ENCODE measurements around the gene MAML1.
A peak's percentile ranks its signal among the peaks of the same experiment; 100 is the strongest.
"Not testable (repeated sequence)": the region's sequence is repeated elsewhere in the genome, so short reads cannot be mapped to it uniquely, and the experiment has no call there.

The MAML1 gene

DNA sequence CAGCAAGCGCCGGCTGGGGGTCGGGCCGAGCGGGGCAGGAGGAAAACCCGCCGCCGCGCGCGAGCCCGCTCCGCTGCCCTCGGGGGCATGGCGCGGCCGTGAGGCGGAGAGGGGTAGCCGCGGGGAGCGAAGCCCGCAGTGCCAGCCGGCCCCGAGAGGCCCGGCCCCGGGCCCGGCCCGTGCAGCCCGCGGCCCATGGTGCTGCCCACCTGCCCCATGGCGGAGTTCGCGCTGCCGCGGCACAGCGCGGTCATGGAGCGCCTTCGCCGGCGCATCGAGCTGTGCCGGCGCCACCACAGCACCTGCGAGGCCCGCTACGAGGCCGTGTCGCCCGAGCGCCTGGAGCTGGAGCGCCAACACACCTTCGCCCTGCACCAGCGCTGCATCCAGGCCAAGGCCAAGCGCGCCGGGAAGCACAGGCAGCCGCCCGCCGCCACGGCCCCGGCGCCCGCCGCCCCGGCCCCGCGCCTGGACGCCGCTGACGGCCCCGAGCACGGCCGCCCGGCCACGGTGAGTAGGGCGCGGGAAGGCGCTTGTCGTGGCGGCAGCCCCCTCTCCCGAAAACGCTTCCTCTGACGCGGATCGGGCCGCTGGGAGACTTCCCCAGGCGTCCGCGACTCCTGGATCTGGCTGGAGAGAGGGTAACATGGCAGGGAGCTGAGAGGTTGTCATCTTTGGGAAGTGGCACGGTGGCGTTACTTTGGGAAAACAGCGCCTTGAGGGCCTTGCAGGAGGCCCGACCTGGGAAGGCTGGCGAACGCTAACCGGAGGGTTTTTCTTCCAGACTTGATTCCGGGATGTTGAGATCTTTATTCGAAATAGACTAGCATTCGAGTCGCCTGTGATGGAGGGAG, 523 bp downstream of the MAML1 start:
- DNase-seq (ENCODE audit: low read depth in 2 of 2) = no peak

DNA sequence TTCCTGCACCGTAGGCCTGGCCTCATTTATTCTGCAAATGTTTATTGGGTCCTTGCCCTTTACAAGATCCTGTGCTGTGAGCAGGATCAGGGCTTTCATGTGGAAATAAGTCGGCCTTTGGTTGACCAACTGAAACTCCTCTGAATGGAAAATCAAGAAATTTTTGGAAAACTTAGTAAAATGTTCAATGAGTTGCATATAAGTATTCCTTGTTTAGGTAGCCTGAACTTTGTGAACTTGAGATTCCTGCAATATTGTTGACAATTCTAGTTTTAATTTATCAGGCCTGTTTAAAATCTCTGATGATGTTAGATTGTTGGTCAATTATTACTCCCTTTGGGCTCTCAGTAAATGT, 1.1 kb downstream of the MAML1 start:
- no peak for DNase-seq (ENCODE audit: low read depth in 2 of 2)

- no peak for DNase-seq (ENCODE audit: low read depth in 2 of 2)
These were observed 2.0 kb downstream of the MAML1 start for GRCh38 chr5:179734536-179735164.

DNA sequence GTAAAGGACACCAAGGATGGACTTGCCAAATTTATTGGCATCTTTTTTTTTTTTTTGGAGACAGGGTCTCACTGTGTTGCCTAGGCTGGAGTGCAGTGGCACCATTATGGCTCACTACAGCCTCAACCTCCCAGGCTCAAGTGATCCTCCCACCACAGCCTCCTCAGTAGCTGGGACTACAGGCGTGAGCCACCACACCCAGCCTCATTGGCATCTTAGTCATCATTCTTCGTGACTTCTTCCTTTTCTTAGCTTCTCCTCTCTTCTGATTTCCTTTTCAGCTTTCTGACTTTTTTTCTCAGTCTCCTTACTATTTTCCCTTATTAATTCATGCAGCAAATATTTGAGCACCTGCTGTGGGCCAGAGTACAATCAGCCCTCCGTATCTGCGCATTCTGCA, 6.1 kb downstream of the MAML1 start:
- DNase-seq (ENCODE audit: low read depth in 2 of 2) = no peak

DNA sequence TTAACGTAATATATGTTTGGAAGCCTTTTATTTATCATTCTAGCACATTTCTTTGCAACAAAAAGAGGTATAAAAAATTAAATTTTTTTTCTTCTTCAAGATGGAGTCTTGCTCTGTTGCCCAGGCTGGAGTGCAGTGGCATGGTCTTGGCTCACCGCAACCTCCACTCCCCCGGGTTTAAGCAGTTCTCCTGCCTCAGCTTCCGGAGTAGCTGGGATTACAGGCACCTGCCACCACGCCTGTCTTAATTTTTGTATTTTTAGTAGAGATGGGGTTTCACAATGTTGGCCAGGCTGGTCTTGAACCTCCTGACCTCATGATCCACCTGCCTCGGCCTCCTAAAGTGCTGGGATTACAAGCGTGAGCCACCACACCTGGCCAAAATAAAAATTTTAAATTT, 11.5 kb downstream of the MAML1 start:
- DNase-seq (ENCODE audit: low read depth in 2 of 2) = not testable (repeated sequence)

- no peak for DNase-seq (ENCODE audit: low read depth in 2 of 2)
These were observed 14.2 kb downstream of the MAML1 start for GRCh38 chr5:179746872-179747271.

DNA sequence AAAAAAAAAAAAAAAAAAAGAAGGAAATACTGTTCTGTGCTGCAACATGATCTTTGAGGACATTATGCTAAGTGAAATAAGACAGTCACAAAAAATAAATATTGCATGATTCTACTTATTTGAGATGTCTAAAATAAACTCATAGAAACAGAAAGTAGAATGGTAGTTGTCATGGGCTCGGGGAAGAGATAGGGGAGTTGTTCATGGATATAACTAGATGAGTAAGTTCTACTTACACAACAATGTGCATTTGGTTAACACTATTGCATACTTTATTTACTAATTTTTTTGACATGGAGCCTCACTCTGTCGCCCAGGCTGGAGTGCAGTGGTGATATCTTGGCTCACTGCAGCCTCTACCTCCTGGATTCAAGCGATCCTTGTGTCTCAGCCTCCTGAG, 15.2 kb downstream of the MAML1 start:
- DNase-seq (ENCODE audit: low read depth in 2 of 2) = no peak

DNA sequence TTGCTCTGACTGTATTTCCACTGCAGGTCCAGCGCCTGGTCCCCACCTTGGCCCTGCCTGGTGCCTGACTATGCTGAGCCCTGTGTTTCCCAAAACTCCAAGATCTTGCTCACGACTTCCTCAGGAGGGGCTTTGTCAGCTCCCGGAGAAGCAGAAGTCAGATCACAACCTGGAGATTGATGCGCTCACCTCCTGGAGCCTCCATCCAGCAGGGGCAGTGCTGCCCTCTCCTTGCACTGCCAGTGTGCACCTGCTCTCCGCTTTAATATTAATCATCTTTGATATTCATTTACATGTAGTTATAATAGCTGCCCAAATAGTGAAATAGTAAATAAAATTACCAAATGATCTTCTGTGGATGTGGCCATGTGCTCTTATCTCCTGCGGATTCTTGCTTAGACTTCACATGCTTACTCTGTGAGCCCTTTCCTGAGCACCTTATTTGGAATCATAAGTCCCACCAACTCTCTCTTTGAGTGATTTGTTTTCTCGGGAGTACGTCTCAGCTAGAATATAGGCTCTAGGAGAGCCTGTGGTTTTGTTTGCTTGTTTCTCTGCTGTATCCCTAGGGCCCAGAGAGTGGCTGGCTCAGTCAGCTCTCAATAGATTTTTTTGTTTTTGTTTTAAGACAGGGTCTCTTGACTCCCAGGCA, 17.4 kb downstream of the MAML1 start:
- DNase-seq (ENCODE audit: low read depth in 2 of 2) = no peak

DNA sequence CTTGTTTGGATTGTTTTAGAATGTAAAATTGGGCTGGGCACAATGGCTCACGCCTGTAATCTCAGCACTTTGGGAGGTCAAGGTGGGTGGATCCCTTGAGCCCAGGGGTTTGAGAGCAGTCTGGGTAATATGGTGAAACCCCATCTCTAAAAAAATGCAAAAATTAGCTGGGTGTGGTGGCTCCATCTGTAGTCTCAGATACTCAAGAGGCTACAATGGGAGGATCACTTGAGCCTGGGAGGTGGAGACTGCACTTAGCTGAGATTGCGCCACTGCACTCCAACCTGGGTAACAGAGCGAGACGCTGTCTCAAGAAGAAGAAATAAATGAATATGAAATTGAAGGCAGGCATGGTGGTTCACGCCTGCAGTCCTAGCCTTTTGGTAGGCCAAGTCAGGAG, 21.3 kb downstream of the MAML1 start:
- DNase-seq (ENCODE audit: low read depth in 2 of 2) = no peak

GRCh38 chr5:179755022-179755421, 22.4 kb downstream of the MAML1 start:
- DNase-seq (ENCODE audit: low read depth in 2 of 2) = no peak

DNA sequence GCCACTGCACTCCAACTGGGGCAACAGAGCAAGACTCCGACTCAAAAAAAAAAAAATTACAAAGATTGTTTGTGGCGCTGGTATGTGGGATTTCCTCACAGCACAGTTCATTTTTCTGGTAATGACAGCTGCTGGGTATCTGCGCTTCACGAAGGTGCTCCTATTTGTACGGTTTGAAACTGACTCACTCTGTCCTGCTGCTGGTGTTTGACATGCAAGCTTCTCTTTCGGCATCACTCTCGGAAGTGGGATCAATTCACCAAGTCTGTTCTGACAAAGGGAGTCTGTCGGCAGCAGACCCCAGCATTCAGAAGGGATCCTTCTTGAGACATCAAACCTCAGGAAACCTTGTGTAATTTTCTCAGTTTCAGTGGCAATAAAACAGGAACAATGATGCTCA, 26.3 kb downstream of the MAML1 start:
- no peak for DNase-seq (ENCODE audit: low read depth in 2 of 2)

DNA sequence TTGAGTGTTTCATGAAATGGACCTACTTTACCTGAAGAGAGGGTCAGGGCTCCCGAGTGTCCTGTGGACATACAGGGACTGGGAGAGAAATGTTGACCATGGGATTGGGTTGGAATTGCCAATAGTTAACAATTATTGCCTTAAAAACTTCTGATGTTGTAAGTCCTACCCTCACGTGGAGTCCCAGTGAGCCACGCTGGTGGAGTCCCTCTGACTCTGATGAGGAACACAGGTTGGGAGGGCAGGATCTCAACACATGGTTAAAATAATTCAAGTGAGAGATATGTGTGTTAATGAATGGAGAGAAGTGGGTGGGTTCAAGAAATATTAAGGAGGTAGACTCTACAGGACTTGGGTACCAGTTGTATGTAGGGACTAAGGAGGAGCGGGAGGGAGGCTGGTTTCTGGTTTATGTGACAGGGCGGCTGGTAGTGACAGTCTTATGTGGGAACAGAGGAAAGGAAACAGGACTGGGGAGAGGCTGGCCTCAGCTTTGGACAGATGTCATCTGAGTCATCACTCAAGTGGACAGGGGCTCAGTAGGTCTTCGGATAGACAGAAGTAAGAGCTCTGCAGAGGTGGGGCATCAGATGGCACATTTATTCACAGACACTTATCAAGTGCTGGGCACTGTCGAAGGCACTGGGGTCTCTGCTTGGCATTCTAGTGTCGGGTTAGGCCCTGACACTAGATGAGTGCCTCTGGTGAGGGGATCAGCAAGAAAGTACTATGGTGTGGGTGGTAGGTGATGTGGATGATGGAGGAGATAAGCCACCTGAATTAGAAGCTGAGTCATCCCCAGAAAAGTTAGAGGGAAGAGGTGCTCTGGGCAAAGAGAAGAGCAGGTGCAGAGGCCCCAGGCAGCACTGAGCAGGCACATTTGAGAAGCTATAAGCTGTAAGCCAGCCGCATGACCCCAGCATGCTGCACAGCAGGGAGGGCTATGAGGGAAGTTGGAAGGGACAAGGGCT, 27.2 kb downstream of the MAML1 start:
- DNase-seq (ENCODE audit: low read depth in 2 of 2) = no peak

DNA sequence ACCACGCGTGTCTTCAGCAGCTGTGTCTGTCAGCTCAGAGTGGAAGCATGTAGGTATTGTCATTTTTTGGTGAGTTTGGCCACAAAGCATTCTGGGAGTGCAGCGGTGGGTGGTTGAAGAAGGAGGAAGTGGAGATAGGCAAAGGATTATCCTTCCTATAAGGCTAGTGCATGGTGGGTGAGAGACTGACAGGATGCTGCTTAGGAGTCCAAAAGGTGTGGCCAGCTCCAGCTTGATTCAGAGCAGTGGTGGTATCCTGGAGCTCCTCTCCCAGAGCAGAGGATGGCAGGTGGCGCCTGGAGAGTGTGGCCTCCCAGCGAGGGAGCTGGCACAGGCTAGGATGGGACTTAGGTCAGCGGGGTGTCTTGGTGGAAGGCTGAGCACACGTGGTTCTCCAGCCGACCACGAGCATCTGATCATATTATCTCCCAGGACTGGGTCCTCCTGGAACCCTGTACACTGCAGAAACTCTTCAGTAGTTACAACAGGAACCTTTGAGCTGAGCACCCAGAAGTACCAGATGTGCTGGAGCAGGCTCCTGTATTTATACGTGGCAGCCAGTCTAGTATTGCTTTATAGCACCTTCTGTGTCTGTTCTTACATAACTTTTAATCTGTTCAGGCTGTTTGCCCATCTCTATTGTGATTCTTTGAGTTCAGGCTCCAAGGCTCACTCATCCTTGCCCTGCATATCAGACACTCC, 29.6 kb downstream of the MAML1 start:
- DNase-seq (ENCODE audit: low read depth in 2 of 2) = peak; percentile 26 to 28

GRCh38 chr5:179762781-179763176, 30.2 kb downstream of the MAML1 start:
- DNase-seq (ENCODE audit: low read depth in 2 of 2) = peak; percentile 8 to 12

GRCh38 chr5:179763215-179763945, 30.8 kb downstream of the MAML1 start:
- DNase-seq (ENCODE audit: low read depth in 2 of 2) = peak; percentile 60 to 62

DNA sequence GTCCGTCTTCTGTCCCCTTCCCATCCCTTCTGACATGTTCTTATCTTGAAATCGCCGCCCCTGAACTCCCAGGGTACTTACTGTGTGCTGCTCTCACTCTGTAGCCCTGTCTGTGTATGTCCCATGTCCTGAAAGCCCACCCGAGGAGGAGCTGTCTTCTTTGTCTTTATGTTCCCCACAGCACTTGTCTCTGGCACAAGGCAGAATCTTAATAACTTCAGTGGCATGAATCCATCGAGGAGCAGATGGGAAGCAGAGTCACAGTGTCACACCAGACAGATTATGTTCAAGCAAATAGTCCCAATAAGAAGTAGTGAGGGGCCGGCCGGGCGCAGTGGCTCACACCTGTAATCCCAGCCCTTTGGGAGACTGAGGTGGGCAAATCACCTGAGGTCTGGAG, 31.4 kb downstream of the MAML1 start:
- no peak for DNase-seq (ENCODE audit: low read depth in 2 of 2)

DNA sequence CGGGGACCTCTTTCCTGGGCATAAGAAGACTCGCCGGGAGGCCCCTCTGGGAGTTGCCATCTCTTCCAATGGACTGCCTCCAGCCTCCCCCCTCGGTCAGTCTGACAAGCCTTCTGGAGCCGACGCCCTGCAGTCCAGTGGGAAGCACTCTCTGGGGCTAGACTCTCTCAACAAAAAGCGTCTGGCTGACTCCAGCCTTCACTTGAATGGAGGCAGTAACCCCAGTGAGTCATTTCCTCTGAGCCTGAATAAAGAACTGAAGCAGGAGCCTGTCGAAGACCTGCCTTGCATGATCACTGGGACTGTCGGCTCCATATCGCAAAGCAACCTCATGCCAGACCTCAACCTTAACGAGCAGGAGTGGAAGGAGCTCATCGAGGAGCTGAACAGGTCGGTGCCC, 32.8 kb downstream of the MAML1 start:
- peak; percentile 18 to 39 for DNase-seq (ENCODE audit: low read depth in 2 of 2)

- DNase-seq (ENCODE audit: low read depth in 2 of 2) = no peak
These were observed 33.6 kb downstream of the MAML1 start for GRCh38 chr5:179766021-179766725.

DNA sequence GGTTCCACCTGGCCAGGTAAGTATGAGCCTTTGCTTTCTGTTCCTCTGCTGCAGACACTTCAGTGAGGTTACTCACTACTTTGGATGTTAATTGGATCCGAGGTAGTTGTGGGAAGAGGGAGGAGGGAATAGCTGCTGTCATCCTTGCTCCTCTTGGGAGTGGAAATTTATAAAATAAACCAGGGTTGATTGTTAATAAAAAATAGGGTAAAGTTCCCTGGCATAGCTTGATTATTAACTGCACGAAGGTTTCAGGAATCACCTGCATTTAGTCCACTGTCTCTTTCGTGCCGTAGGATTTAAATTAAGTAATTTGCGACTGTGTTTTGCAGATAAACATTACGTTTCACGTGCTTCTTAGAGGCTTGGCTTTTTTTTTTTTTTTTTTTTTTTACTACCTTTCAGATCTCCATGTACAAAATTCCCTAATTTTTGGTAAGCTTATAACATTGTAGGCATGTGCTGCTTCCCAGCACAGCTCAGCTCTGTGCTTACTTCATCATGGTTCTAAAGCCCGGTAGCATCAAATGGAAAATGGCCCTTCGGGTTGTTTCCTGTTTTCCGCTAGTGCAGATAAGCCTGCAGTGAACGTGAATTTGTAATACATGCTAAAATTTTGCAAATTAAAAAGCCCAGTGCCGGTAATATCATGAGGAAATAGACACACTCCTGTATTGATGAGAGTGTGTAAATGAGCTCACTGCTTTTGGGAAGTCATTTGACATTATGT, 34.3 kb downstream of the MAML1 start:
- DNase-seq (ENCODE audit: low read depth in 2 of 2) = no peak
